HCT116 (cell line): ENCODE data around the gene ARL17A. TPM values are rescaled to one million over a fixed set of nuclear protein-coding genes. Genes with fewer than 3 reads are reported as not detected.
"Not testable (repeated sequence)": the region's sequence is repeated elsewhere in the genome, so short reads cannot be mapped to it uniquely, and the experiment has no call there.

Experiments
- ATAC-seq: fragments of 200-7000 bp; cut with Tn5 transposase; 2 replicates; pipeline ENCODE4 v1.9.1; 2020; ENCODE audit warnings: mild to moderate bottlenecking, moderate library complexity
- BruUV-seq: library from RNA; stranded (reverse); fragments of 400-500 nt; replicated peaks from 2 replicates; lab custom pipeline; 2021; lab: Mats Ljungman, UMichigan
- CTCF ChIA-PET: fragments of 300-600 bp; sonication (Branson Sonifier 250); formaldehyde crosslinking; loops from one replicate; lab custom pipeline; 2021; ENCODE audit warnings: antibody characterized with exemption; lab: Charles Lee
- POLR2A ChIA-PET: fragments of 300-600, 350-600 bp; sonication (Branson Sonifier 250); formaldehyde crosslinking; loops from one replicate; lab custom pipeline; 2021; ENCODE audit warnings: antibody characterized with exemption; lab: Charles Lee
- RAD21 ChIA-PET, 2 experiments: fragments of 300-600 bp; sonication (Branson Sonifier 250); formaldehyde crosslinking; loops; one replicate each; lab custom pipeline; 2023; ENCODE audit warnings: low total read pairs in 2 of 2; ENCODE audit not compliant: uncharacterized antibody in 2 of 2, unreplicated experiment in 2 of 2, low non-redundant PET in 1 of 2; lab: Charles Lee
- DNase-seq: peaks from one replicate; pipeline ENCODE4 v3.0.0-alpha.2; 2010; ENCODE audit warnings: low read depth, low spot score
- H2AFZ ChIP-seq: fragments of 200-600 bp; shearing (Covaris generic), sonication (generic); 2 replicates; pipeline ENCODE4 v1.6.1; 2017; ENCODE audit warnings: low read depth, mixed run types, mixed read lengths, antibody characterized with exemption, low read length; ENCODE audit not compliant: poor library complexity, severe bottlenecking
- H3K27ac ChIP-seq: 2 replicates; pipeline ENCODE4 v1.5.1; 2012; ENCODE audit warnings: low read depth, low read length
- H3K27me3 ChIP-seq: fragments of 200-600 bp; sonication (generic); 2 replicates; pipeline ENCODE4 v1.6.1; 2016; ENCODE audit warnings: mixed run types, low read length, mixed read lengths; ENCODE audit not compliant: insufficient read depth
- H3K36me3 ChIP-seq, 2 experiments: fragments of 200-500 bp in 1 of 2; fragments of 200-600 bp in 1 of 2; sonication (Bioruptor generic) in 1 of 2; sonication (generic) in 1 of 2; 2 replicates each; pipeline versions ENCODE4 v1.5.1 to v1.6.1; 2014 to 2016; ENCODE audit warnings: low read length in 2 of 2, inconsistent platforms in 1 of 2, mixed read lengths in 1 of 2, mixed run types in 1 of 2; ENCODE audit not compliant: insufficient read depth in 2 of 2, control insufficient read depth in 1 of 2
- H3K4me1 ChIP-seq, 2 experiments: fragments of 200-600 bp in 1 of 2; sonication (generic) in 1 of 2; 2 replicates each; pipeline versions ENCODE4 v1.5.1 to v1.6.1; 2012 to 2017; ENCODE audit warnings: low read length in 2 of 2, inconsistent platforms in 1 of 2, mild to moderate bottlenecking in 1 of 2, mixed read lengths in 1 of 2, mixed run types in 1 of 2, moderate library complexity in 1 of 2; ENCODE audit not compliant: insufficient read depth in 2 of 2, control insufficient read depth in 1 of 2
- H3K4me2 ChIP-seq: fragments of 200-600 bp; sonication (generic); 2 replicates; pipeline ENCODE4 v1.6.1; 2017; ENCODE audit warnings: mixed run types, low read length, mixed read lengths
- H3K4me3 ChIP-seq, 2 experiments: fragments of 200-600 bp in 1 of 2; sonication (generic) in 1 of 2; replicated peaks in 1 of 2; 2 replicates each; pipeline ENCODE4 v1.5.1; 2011 to 2016; ENCODE audit warnings: low read length in 2 of 2, control low read depth in 1 of 2, low read depth in 1 of 2, mild to moderate bottlenecking in 1 of 2, mixed read lengths in 1 of 2, mixed run types in 1 of 2
- H3K79me2 ChIP-seq: fragments of 200-600 bp; sonication (generic); 2 replicates; pipeline ENCODE4 v1.6.1; 2017; ENCODE audit warnings: mild to moderate bottlenecking, mixed run types, low read length, moderate library complexity, mixed read lengths; ENCODE audit not compliant: insufficient read depth
- H3K9ac ChIP-seq: fragments of 200-600 bp; sonication (generic); 2 replicates; pipeline ENCODE4 v1.6.1; 2016; ENCODE audit warnings: low read length, mixed read lengths
- H3K9me2 ChIP-seq: fragments of 200-600 bp; sonication (generic), shearing (Covaris generic); 2 replicates; pipeline ENCODE4 v1.6.1; 2017; ENCODE audit warnings: mixed run types, mild to moderate bottlenecking, moderate library complexity; ENCODE audit not compliant: insufficient read depth
- H3K9me3 ChIP-seq, 2 experiments: fragments of 200-500 bp in 1 of 2; fragments of 200-600 bp in 1 of 2; sonication (Bioruptor generic) in 1 of 2; sonication (generic) in 1 of 2; 2 replicates each; pipeline ENCODE4 v1.6.1; 2014 to 2017; ENCODE audit warnings: low read length in 2 of 2, mixed read lengths in 2 of 2, inconsistent platforms in 1 of 2, low read depth in 1 of 2, mild to moderate bottlenecking in 1 of 2, mixed run types in 1 of 2, moderate library complexity in 1 of 2; ENCODE audit not compliant: control insufficient read depth in 1 of 2, insufficient read depth in 1 of 2
- H4K20me1 ChIP-seq: fragments of 200-600 bp; sonication (generic), shearing (Covaris generic); 2 replicates; pipeline ENCODE4 v1.6.1; 2017; ENCODE audit warnings: mixed run types, mild to moderate bottlenecking, moderate library complexity; ENCODE audit not compliant: insufficient read depth
- intact Hi-C: fragments of 100-400 bp; cut with micrococcal nuclease; formaldehyde crosslinking; loops from 2 replicates; pipeline ENCODE4 v1.10.0; 2022
- total RNA-seq: library from RNA; stranded (reverse); gene quantifications from one replicate; pipeline ENCODE4 v1.2.1, GENCODE V29; 2021; ENCODE audit not compliant: unreplicated experiment

The ARL17A gene
- total RNA-seq, 1 experiment from 2014 or later, result 15.1 TPM

- H3K9ac ChIP-seq, H2AFZ ChIP-seq, H3K36me3 ChIP-seq, H3K27ac ChIP-seq, H3K9me3 ChIP-seq, H3K27me3 ChIP-seq, POLR2A ChIA-PET, H3K4me1 ChIP-seq, intact Hi-C loops, DNase-seq, H4K20me1 ChIP-seq, H3K9me2 ChIP-seq, H3K4me3 ChIP-seq, H3K4me2 ChIP-seq, BruUV-seq, H3K79me2 ChIP-seq, CTCF ChIA-PET, RAD21 ChIA-PET, ATAC-seq: not testable (repeated sequence)
Observed at GRCh38 chr17:46499437-46500139, 79.9 kb downstream of the ARL17A start.

DNA sequence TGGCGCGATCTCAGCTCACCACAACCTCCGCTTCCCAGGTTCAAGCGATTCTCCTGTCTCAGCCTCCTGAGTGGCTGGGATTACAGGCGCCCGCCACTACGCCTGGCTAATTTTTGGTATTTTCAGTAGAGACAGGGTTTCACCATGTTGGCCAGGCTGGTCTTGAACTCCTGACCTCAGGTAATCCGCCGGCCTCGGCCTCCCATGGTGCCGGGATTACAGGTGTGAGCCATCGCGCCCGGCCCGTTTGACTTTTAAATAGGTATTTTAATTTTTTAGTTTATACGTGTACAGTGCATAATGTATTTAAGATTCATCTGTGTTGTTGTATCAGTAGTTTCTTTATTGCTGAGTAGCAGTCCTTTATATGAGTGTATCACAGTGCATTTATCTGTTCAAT lies 87.5 kb downstream of the ARL17A start:
- H3K27ac ChIP-seq, H3K9ac ChIP-seq, BruUV-seq, H3K4me2 ChIP-seq, H4K20me1 ChIP-seq, H3K4me1 ChIP-seq, H2AFZ ChIP-seq, H3K36me3 ChIP-seq, H3K27me3 ChIP-seq, H3K4me3 ChIP-seq, ATAC-seq, H3K9me3 ChIP-seq, CTCF ChIA-PET, H3K9me2 ChIP-seq, POLR2A ChIA-PET, intact Hi-C loops, DNase-seq, RAD21 ChIA-PET, H3K79me2 ChIP-seq: not testable (repeated sequence)

GRCh38 chr17:46481310-46481709 lies 98.2 kb downstream of the ARL17A start:
- H4K20me1 ChIP-seq, H3K9ac ChIP-seq, H3K36me3 ChIP-seq, BruUV-seq, H3K79me2 ChIP-seq, H3K4me2 ChIP-seq, CTCF ChIA-PET, H3K4me1 ChIP-seq, H2AFZ ChIP-seq, H3K9me2 ChIP-seq, H3K4me3 ChIP-seq, DNase-seq, RAD21 ChIA-PET, POLR2A ChIA-PET, H3K27ac ChIP-seq, intact Hi-C loops, ATAC-seq, H3K9me3 ChIP-seq, H3K27me3 ChIP-seq: not testable (repeated sequence)

DNA sequence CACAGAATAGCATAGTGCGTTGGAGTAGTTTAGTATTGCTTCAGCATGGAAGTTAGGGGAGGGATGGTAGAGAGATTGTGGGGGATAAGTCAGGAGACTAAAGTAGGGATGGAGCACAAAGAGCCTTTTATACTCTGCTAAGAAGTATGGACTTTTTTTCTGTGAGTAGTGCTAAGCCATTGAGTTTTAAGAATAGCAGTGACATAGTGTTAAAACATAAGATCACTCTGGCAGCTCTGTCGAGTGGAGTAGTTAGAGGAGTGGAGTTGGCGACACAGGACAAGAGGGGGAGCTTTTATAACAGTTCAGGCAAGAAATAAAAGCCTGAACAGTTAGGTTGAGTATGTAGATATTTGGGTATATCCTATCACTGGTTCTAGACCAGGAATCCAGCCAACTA lies 100.7 kb downstream of the ARL17A start:
- intact Hi-C loops, H3K4me1 ChIP-seq, H2AFZ ChIP-seq, RAD21 ChIA-PET, H4K20me1 ChIP-seq, POLR2A ChIA-PET, ATAC-seq, CTCF ChIA-PET, H3K9ac ChIP-seq, DNase-seq, H3K4me3 ChIP-seq, H3K36me3 ChIP-seq, H3K79me2 ChIP-seq, BruUV-seq, H3K9me2 ChIP-seq, H3K9me3 ChIP-seq, H3K27ac ChIP-seq, H3K4me2 ChIP-seq, H3K27me3 ChIP-seq: not testable (repeated sequence)
